Suprapubic skin (tissue), 4 donors: Measurements from ENCODE around the gene CHRNG. TPM values are rescaled to one million over a fixed set of nuclear protein-coding genes. Genes with fewer than 3 reads are reported as not detected.

Source experiments
- DNase-seq, 2 donors: peaks; one replicate each; pipeline ENCODE4 v3.0.0-alpha.2; 2019; ENCODE audit warnings: low spot score in 2 of 2
- H3K27ac ChIP-seq: fragments of 200-600 bp; sonication (generic); one replicate; pipeline ENCODE4 v1.5.1; 2019
- H3K27me3 ChIP-seq: fragments of 200-600 bp; sonication (generic); one replicate; pipeline ENCODE4 v1.5.1; 2019
- H3K36me3 ChIP-seq: fragments of 200-600 bp; sonication (generic); one replicate; pipeline ENCODE4 v1.5.1; 2019
- H3K4me1 ChIP-seq: fragments of 200-600 bp; sonication (generic); one replicate; pipeline ENCODE4 v1.5.1; 2019
- H3K4me3 ChIP-seq: fragments of 200-600 bp; sonication (generic); one replicate; pipeline ENCODE4 v1.5.1; 2019; ENCODE audit warnings: mild to moderate bottlenecking
- H3K9me3 ChIP-seq: fragments of 200-600 bp; sonication (generic); one replicate; pipeline ENCODE4 v1.5.1; 2019
- EP300 ChIP-seq: sonication (generic); formaldehyde crosslinking; IDR thresholded peaks from one replicate; pipeline ENCODE4 v1.6.1; 2017; ENCODE audit warnings: antibody characterized with exemption
- POLR2A ChIP-seq, 2 donors: fragments of 450-650 bp; IDR thresholded peaks; one replicate each; pipeline ENCODE4 v1.6.1; 2017; ENCODE audit warnings: antibody characterized with exemption in 2 of 2, mild to moderate bottlenecking in 2 of 2, moderate library complexity in 2 of 2
- POLR2AphosphoS5 ChIP-seq, 3 donors: sonication (generic); formaldehyde crosslinking; IDR thresholded peaks; one replicate each; pipeline ENCODE4 v1.6.1; 2017; ENCODE audit warnings: antibody characterized with exemption in 3 of 3
- WGBS: methylation state at CpG from one replicate; pipeline ENCODE4 v1.1.5; 2018; 5-methylcytosine and 5-hydroxymethylcytosine counted together
- total RNA-seq, 4 donors: library from RNA; depleted of rRNA; stranded (reverse); fragments of >200 nt; gene quantifications; one replicate each; pipeline ENCODE4 v1.1.0, GENCODE V29; 2016
- TF ChIP-seq, protein P1 (sequence below), 2 donors: fragments of 200-600 bp in 1 of 2; fragments of 450-650 bp in 1 of 2; sonication (generic) in 1 of 2; IDR thresholded peaks; one replicate each; pipeline ENCODE4 v1.5.1; 2016 to 2019; ENCODE audit warnings: antibody characterized with exemption in 2 of 2, mild to moderate bottlenecking in 1 of 2, moderate library complexity in 1 of 2

The CHRNG gene
- total RNA-seq, 4 donors from 2014 or later: not detected

DNA sequence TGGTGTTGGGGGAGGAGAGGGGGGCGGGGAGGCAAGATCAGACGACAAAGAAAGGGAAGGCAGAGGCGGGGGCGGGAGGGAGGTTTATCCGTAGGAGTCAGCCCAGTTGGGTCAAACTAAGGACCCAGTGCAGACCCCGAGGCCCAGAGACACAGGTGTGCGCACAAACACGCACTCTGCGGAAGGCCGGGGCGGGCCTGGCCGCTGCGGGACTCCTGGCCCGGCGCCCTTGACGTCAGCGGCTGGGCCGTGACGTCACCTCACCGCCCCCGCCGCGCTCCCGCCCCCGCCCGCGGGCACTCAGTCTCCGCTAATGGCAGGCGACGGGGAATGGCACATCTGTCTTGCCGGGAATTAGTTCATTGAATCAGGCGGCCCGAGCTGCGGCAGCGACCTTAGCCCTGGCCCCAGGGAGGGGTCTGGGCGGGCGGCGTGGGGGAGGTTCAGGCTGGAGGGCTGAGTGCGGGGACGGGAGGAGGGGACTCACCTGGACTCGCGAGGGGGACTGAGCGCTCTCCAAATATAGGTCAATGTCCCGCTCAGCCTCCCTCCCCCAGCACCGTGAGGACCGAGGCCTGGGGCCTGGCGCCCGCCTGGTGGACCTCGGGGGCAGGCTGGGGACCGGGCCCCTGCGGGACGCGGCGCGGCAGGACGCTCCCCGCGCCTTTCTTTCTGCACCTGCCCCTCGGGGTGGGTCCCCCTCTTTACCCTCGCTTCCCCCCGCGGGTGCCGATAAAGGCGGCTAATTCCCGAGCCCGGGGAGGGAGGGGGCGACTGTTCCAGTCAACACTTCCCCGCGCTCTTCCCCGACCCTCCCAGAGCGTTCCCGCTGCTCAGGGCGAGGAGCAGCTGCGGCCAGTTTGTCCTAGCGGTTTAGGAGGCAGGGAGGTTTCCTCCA is 36.3 kb upstream of the CHRNG start:
- Histone ChIP-seq H3K27me3 (peaks cover 71% of the 10 kb centered on the region), H3K27ac (no peak overlapping the region), H3K36me3 (no peaks in the 10 kb centered on the region), H3K9me3 (no peaks in the 10 kb centered on the region), H3K4me3 (peak overlapping the region; percentile 38), H3K4me1 (peaks cover 19% of the 10 kb centered on the region)
- WGBS: 4% methylated on average over 42 of the region's 75 CpGs
- DNase-seq: no peak
- TF ChIP-seq POLR2A (IDR thresholded peaks at IDR 0.05) (no peak), POLR2AphosphoS5 (IDR thresholded peaks at IDR 0.05) (no peak), EP300 (no peak)
- TF ChIP-seq, protein P1, sequence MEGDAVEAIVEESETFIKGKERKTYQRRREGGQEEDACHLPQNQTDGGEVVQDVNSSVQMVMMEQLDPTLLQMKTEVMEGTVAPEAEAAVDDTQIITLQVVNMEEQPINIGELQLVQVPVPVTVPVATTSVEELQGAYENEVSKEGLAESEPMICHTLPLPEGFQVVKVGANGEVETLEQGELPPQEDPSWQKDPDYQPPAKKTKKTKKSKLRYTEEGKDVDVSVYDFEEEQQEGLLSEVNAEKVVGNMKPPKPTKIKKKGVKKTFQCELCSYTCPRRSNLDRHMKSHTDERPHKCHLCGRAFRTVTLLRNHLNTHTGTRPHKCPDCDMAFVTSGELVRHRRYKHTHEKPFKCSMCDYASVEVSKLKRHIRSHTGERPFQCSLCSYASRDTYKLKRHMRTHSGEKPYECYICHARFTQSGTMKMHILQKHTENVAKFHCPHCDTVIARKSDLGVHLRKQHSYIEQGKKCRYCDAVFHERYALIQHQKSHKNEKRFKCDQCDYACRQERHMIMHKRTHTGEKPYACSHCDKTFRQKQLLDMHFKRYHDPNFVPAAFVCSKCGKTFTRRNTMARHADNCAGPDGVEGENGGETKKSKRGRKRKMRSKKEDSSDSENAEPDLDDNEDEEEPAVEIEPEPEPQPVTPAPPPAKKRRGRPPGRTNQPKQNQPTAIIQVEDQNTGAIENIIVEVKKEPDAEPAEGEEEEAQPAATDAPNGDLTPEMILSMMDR (IDR thresholded peaks at IDR 0.05): no peak

DNA sequence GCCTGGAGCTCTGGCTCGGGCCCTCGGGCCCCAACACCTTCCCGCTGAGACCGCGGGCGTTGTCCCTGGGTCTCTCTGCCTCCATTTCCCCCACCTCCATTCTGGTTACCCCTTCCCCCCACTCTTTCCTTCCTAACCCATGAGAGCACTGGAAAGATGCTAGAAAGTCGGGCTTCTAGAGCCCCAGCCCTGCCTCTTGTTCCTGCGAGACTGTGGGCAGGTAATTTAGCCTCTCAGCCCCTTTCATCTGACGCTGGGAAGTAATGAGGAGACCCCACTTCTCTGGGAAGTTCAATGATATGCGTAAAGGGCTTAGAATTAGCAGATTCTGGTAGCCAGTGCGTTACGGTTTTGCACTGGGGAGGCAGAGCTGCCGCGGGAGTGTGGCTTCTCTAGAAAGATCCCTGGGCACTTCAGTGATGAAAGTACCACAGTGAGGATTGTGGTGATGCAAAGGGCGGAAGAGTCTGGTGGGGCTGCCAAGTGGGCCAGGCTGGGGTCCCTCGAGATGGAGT is 35.6 kb upstream of the CHRNG start:
- peaks cover 73% of the 10 kb centered on the region for H3K27me3 ChIP-seq
- no peaks in the 10 kb centered on the region for H3K9me3 ChIP-seq
- TF ChIP-seq POLR2AphosphoS5 (IDR thresholded peaks at IDR 0.05): no peak
- TF ChIP-seq, protein P1 (IDR thresholded peaks at IDR 0.05): no peak
- TF ChIP-seq POLR2A (IDR thresholded peaks at IDR 0.05): no peak
- no peak for TF ChIP-seq EP300
- no peaks in the 10 kb centered on the region for H3K36me3 ChIP-seq
- DNase-seq: no peak
- 35% methylated on average over 16 of the region's 16 CpGs for WGBS
- H3K27ac ChIP-seq: no peak overlapping the region
- peak overlapping the region; percentile 38 for H3K4me3 ChIP-seq
- H3K4me1 ChIP-seq: peaks cover 19% of the 10 kb centered on the region

DNA sequence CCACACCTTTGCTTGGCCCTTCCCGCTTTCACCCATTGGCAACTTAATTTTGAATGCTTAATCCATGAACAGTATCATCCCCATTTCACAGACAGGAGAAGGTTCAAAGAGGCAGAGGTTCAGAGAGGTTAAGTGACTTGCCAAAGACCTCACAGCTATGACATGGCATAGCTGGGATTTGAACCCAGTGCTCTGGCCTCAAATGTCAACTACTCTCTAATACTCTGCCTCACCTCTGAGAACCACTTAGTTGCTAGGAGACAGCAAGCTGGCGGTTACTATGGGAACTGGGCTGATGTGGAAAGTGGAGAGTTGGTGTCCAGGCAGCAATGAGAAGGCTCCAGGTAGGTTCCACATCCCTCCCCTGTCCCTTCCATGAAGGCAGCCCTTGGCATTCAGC is 35.1 kb upstream of the CHRNG start:
- Histone ChIP-seq H3K4me1 (peaks cover 19% of the 10 kb centered on the region), H3K27me3 (peaks cover 71% of the 10 kb centered on the region), H3K36me3 (no peaks in the 10 kb centered on the region), H3K9me3 (no peaks in the 10 kb centered on the region), H3K27ac (no peak overlapping the region), H3K4me3 (no peak overlapping the region)
- 90% methylated on average over 2 of the region's 2 CpGs for WGBS
- DNase-seq: no peak
- no peak for TF ChIP-seq POLR2A (IDR thresholded peaks at IDR 0.05)

DNA sequence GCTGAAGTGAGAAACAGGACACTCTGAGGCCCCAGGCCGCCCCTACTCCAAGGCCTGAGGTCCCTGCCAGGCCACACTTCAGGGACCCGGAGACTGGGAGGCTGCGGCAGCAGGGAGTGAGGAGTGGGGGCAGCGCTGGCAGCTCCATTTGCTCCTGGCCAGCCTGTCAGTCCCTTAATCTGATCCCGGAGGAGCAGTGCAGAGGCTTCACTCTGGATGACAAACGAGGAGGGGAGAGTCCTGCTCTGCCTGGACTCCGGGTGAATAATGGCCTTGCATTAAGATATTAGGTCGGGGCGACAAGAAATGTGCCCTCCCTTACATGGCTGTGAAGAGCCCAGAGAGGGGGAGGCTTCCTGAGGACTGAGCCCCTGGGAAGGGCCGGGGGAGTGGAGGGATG is 33.6 kb upstream of the CHRNG start:
- H3K9me3 ChIP-seq: no peaks in the 10 kb centered on the region
- H3K27me3 ChIP-seq: peaks cover 77% of the 10 kb centered on the region
- H3K36me3 ChIP-seq: no peaks in the 10 kb centered on the region
- peaks cover 19% of the 10 kb centered on the region for H3K4me1 ChIP-seq
- no peak for TF ChIP-seq POLR2A (IDR thresholded peaks at IDR 0.05)
- TF ChIP-seq, protein P1 (IDR thresholded peaks at IDR 0.05): no peak
- no peak for TF ChIP-seq POLR2AphosphoS5 (IDR thresholded peaks at IDR 0.05)
- no peak for TF ChIP-seq EP300
- DNase-seq: no peak
- H3K27ac ChIP-seq: no peak overlapping the region
- 63% methylated on average over 9 of the region's 10 CpGs for WGBS
- H3K4me3 ChIP-seq: no peak overlapping the region

DNA sequence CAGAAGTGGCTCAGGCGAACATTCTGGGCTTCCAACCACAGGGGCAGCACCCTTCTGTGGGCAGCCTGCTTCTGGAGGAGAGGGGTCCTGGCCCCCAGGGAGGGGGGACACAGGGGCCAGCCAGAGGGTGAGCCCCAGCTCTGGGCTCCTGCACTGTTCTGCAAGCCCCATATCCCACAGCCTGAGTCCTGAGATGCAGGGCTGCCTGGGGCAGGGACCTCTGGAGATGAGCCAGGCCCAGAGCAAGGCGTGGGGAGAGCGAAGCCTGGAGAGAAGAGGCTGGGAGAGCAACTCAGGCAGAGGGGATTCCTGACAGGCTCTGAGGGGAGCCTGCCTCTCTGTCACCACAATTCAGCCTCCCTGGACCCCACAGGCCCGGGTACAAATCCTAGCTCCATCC is 32.8 kb upstream of the CHRNG start:
- no peak for DNase-seq
- peaks cover 19% of the 10 kb centered on the region for H3K4me1 ChIP-seq
- no peak overlapping the region for H3K27ac ChIP-seq
- H3K4me3 ChIP-seq: no peak overlapping the region
- H3K36me3 ChIP-seq: no peaks in the 10 kb centered on the region
- H3K9me3 ChIP-seq: no peaks in the 10 kb centered on the region
- peaks cover 77% of the 10 kb centered on the region for H3K27me3 ChIP-seq
- TF ChIP-seq, protein P1 (IDR thresholded peaks at IDR 0.05): no peak
- TF ChIP-seq POLR2A (IDR thresholded peaks at IDR 0.05): no peak
- TF ChIP-seq EP300: no peak
- 92% methylated on average over 2 of the region's 4 CpGs for WGBS
